Embryonic facial prominence (tissue), 1 donor: Measurements from ENCODE around the gene ADAM11.
"Not testable (repeated sequence)": the region's sequence is repeated elsewhere in the genome, so short reads cannot be mapped to it uniquely, and the experiment has no call there.

Experiments used
- DNase-seq: peaks from one replicate; pipeline ENCODE4 v3.0.0-alpha.2; 2016; ENCODE audit errors: extremely low spot score

ADAM11 gene, protein sequence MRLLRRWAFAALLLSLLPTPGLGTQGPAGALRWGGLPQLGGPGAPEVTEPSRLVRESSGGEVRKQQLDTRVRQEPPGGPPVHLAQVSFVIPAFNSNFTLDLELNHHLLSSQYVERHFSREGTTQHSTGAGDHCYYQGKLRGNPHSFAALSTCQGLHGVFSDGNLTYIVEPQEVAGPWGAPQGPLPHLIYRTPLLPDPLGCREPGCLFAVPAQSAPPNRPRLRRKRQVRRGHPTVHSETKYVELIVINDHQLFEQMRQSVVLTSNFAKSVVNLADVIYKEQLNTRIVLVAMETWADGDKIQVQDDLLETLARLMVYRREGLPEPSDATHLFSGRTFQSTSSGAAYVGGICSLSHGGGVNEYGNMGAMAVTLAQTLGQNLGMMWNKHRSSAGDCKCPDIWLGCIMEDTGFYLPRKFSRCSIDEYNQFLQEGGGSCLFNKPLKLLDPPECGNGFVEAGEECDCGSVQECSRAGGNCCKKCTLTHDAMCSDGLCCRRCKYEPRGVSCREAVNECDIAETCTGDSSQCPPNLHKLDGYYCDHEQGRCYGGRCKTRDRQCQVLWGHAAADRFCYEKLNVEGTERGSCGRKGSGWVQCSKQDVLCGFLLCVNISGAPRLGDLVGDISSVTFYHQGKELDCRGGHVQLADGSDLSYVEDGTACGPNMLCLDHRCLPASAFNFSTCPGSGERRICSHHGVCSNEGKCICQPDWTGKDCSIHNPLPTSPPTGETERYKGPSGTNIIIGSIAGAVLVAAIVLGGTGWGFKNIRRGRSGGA

DNA sequence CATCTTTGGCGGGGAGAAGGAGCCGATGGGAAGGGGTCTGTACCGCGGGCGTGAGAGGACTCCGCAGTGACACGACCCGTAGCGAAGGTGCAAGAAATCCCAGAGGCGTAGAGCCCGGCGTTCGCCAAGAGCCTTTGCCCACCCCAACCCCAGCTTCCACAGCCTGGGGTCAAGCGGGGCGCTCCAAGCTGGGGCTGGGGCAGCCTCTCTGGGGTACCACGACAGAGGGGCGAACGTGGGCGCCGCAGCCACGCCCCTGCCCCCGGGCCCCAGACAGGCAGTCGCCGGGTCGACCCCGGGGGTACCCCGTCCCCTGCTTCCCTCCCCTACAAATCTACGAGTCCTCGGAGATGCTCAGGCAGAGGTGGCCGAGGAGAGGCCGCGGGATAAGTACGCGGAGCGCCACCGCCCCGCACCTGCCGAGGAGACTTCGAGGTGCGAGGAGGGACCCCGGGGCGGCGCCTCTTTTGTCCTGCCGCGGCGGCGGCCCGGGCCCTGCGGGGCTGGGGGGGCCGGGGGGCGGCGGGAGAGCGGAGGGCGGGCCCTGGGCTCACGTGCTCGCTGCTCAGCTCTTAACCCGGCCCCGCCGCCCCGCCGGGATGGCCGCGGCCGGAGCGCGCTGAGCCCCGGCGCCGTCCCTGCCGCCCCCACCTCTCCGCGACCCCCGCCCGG lies at the start of gene ADAM11:
ADAM11 (plus strand) TSS at position 575 of the 672 bp plus-strand sequence. CDS start 212 bp downstream, outside the sequence.
- DNase-seq, result no peak

DNA sequence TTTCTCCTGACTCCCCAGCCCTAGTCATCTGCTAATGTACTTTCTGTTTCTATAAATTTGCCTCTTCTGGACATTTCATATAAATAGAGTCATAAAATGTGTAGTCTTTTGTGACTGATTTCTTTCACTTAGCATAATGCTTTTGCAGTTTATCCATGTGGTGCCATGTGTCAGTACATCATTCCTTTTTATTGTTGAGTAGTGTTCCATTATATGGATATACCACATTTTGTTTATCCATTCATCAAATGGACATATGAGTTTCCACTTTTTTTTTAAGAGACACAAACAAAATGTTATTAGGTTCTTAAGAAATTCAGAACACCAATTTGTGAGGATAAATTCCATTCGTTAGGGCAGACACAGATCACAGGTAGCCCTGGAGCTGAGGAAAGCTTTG lies 39.3 kb upstream of the ADAM11 start:
- DNase-seq, result no peak

DNA sequence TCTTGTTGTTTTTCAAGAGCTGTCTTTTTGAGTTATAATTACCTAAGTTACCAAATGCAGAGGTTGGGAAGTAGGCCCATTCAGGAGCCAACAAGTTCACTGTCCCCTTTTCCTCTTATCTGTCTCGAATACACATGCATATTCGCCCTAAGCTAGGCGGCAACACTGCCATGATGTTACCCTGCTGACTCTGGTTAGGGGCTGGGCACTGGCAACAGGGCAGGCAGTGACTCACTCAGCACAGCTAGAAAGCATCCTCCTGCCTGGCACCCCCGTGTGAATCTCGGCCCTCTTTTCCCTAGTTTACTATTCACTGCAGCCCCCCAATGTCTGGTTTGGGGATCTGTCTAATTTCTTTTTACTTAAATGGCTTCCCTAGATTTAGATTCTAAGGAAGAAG lies 36.5 kb upstream of the ADAM11 start:
- no peak for DNase-seq

DNA sequence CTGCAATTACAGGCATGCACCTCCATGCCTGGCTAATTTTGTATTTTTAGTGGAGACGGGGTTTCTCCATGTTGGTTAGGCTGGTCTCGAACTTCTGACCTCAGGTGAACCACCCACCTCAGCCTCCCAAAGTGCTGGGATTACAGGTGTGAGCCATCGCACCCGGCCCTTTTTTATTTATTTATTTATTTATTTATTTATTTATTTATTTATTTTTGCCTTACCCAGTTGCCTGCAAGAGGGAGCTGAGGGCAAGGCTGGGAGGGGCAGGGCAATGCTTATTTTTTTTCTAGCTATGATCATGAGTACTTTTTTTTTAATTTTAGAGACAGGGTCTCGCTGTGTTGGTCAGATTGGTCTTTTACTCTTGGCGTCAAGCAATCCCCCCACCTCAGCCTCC lies 32.7 kb upstream of the ADAM11 start:
- DNase-seq, result not testable (repeated sequence)

DNA sequence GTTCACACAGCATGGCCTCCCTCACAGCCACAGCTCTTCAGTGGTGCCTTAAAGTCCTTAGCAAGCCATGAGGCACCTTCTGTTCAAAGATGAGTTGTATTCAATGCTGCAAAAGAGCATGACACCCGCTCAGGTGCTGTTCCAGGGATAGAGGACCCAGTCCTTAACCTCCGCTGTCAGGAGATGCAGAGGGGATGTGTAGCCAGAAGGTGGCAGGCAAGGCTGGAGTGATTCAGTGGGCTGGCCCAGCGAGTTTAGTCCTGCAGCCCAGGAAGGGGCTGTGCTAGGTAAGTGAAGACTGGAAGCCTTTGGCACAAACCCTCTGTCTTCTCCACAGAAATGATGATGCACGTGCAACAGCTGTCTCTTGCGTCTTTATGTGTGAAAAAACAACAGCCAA lies 25.0 kb upstream of the ADAM11 start:
- DNase-seq, result no peak

DNA sequence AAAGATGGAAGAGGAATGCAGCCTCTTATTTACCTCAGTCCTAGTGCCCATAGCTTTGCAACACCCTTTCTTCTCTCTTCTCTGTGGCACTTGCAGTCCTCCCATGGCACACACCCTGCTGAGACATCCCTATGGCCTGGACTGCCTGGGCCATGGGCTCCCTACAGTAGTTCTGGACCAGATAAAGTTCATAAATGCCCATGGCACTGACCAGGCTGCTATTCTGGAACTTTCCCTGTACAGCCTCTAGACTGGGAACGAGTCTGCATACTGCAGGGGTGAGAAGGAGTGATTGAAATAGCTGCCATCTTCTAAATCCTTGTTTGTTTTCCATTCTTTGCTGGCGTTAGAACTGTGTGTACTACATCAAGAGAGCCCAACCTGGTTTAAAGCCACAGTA lies 24.5 kb upstream of the ADAM11 start:
- DNase-seq, result no peak

DNA sequence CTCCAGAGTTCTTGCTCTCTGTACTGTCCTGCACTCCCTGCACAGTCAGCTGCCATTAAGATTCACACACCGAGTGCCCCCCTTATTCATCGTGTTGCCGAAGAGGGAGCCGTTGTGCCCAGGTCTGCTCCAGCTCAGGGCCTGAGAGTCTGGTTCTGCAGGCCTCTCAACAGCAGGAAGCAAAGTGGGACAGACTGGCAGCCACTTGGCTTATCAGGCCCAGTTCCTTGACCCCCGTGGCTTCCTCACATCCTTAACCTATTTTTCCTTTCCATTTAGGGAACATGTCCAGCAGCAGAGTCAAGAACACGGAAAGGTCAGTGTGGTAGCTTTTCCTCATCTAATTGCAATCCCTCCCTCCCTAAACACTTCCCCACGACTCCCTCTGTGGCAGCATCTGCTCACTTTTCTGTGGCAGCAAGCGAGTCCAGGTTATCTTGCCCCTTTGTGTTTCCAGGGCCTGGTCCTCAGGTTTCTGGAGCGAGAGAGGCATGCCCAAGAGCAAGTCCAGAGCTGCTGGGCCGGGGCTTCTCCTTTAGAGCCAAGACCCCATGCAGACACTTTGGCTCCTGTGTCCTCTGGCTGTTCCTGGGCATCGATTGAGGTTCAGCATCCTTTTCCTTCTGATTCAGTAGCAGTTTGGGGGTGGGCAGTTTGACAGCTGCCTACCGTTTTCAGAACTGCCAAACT lies 22.1 kb upstream of the ADAM11 start:
- no peak for DNase-seq

DNA sequence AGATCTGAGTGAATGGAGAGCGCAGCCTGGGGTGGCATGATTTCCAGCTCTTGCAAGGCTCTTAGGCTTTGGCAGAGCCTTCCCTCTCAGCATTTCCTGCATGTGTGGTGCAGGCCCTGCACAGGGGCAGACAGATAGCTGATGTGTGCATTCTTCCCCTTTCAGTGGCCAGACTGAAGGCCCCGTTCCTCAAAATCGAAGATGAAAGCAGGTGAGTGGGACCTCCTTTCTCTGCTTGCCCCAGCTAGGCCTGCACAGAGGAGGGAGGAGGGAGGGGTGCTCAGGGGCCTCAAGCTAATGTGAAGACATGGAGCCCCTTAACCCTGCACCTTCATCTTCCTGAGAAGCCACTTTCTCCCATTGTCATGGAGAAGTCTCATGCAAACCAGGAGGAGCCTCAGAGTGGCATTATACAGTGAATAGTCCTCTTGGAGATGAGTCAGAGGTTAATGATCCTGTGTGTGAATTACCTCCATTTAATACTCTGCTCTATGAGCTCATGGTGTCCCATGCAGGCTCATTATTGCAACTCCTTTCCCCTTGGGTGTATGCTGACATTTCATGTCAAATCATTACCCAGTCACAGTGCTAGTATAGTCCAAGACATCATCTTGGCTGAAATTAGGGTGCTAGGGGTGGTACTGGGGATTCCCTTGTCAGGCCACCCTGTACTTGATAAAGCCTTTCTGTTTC lies 20.4 kb upstream of the ADAM11 start:
- DNase-seq, result no peak

DNA sequence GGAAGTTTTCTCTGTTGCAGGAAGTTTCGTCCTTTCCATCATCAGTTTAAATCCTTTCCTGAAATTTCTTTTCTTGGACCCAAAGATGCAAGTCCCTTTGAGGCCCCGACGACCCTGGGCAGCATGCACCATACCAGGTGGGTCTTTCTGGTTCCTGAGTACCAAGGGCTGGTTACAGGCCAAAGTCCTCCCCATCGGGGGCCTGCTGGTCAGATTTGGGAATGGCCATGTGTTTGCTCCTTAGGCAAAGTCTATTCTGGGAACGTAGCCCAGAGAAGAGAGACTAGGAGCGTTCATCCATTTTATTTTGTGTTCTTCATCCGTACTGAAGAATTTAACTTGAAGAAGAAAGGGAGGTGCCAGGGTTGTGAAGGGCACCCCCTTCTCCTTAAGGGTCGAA lies 17.5 kb upstream of the ADAM11 start:
- DNase-seq, result no peak

DNA sequence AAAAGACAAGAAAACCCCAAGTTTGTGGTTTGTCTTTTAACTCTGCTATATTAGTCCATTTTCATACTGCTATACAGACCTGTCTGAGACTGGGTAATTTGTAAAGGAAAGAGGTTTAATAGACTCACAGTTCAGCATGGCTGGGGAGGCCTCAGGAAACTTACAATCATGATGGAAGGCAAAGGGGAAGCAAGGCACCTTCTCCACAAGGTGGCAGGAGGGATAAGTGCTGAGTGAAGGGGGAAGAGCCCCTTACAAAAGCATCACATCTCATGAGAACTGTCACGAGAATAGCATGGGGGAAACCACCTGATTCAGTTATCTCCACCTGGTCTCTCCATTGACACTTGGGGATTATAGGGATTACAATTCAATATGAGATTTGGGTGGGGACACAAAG lies 13.5 kb upstream of the ADAM11 start:
- no peak for DNase-seq

DNA sequence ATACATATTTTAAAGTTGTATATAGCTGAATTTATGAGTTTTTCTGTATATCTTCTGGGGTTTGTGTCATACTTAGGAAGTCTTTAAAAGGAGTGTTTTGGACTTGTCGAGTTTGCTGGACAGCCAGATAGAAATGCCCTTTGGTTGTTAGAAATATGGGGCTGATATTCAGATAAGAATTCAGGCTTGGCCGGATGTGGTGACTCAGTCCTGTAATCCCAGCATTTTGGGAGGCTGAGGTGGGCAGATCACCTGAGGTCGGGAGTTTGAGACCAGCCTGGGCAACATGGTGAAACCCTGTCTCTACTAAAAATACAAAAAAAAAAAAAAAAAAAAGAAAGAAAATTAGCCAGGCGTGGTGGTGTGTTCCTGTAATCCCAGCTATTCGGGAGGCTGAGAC lies 13.1 kb upstream of the ADAM11 start:
- not testable (repeated sequence) for DNase-seq

DNA sequence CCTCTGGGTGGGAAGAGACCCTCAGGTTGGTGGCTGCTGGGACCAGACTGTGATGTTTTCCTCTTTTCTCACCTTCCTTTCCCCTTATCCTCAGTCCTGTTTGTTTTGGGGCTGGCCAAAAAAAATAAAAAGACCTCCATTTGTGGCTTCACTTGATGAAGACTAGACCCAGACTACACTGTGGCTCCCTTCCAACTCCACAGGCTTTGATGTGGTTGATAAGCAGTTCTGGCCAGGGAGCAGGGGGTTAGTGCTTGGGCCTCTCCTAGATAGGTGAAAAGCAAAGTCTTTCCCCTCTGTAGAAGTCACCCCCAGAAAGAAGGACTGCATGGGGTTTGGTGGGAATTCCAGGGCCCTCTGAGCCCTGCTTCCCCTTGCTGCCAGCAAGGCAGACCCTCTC lies 11.2 kb upstream of the ADAM11 start:
- DNase-seq, result no peak

DNA sequence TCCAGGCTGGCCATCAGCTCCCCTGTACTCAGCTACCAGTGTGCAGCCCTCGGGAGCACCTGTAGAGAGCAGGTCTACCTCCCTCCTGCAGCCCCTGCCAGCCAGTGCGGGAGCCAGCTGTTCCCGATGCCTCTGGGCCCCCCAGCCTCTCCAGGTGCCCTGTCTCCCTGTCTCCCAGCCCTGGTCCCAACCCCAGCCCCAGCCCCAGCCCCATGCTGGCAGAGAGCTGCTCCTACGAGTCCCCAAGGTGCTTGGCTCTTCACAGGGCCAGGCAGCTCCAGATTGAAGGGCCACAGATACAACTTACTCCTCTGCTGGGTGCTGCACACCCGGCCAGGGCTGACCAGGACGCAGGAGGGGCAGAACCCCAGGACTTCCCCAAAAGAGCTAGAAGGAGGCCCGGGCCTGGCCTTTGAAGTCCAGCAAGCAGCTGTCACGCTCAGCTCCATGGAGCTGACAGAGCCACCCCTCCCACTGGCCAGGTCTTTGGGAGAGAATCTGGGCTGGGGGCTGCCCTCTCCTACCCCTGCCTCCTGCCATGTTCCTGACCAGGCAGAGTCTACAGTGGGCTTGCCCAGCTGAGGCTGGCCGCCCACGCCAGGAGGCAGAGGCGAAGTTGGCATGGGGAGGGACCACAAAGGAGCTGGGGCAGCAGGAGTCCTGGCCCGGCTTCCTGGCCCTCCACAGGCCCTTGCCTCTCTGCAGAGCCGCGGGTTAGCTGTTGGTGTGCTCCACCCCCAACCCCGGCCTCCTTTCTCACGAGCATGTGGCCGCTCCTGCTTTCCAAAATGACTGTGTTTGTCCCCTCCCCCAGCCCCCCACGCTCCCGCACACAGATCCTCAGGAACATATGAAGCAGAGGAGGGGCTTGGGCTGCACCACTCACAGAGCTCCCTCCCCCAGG lies 9.5 kb upstream of the ADAM11 start:
- no peak for DNase-seq

DNA sequence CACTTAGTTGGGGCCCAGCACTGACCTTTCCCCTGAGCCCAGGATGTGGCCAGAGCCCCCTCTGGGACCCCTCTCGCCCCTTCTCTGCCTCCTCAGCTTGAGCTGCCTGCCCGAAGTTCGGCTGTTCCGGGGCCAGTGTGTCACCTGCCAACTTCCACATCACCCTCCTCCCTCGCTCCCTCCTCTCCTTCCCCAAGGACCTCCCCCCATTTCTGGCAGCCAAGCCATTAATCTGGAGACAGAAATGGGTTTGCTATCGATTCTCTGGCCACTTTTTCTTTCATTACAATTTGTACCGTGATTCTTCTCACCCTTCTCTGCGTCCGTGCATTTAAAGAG lies 8.8 kb upstream of the ADAM11 start:
- DNase-seq, result no peak

DNA sequence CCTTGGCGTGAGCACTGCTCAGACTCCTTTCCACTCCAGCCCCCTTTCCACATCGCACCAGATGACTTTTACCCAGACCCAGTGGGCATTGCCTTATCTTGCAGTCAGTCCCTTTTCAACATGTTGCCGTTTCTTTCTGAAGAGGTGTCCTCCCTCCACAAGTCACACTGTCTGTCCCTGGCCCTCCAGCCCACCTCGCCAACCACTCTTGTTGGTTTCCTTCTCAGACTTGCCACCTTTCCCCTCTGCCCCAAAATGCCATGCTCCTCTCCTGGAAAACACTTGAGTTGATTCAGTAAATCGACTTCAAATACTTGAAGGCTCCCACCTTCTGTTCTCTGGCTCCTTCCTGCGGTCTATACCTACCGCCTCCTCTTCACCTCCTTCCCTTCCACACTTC lies 7.5 kb upstream of the ADAM11 start:
- DNase-seq, result no peak

DNA sequence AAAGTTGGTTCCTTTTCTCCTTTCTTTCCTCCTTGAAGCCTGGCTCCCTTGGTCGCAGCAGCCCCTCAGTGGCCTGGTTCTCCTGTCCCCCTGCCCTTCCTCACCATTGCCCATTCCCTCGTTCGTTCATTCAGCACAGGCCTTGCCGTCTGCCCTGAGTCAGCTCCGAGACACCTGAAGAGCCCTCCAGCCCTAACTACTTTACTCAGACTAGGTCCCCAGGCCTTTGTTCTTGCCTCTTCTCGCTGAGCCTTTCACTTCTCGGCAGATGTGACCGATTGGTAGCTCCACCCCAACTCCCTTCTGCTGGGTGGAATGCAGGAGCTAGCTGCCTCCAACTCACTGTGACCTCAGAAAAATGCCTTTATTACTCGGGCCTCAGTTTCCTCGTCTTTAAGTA lies 7.0 kb upstream of the ADAM11 start:
- no peak for DNase-seq

DNA sequence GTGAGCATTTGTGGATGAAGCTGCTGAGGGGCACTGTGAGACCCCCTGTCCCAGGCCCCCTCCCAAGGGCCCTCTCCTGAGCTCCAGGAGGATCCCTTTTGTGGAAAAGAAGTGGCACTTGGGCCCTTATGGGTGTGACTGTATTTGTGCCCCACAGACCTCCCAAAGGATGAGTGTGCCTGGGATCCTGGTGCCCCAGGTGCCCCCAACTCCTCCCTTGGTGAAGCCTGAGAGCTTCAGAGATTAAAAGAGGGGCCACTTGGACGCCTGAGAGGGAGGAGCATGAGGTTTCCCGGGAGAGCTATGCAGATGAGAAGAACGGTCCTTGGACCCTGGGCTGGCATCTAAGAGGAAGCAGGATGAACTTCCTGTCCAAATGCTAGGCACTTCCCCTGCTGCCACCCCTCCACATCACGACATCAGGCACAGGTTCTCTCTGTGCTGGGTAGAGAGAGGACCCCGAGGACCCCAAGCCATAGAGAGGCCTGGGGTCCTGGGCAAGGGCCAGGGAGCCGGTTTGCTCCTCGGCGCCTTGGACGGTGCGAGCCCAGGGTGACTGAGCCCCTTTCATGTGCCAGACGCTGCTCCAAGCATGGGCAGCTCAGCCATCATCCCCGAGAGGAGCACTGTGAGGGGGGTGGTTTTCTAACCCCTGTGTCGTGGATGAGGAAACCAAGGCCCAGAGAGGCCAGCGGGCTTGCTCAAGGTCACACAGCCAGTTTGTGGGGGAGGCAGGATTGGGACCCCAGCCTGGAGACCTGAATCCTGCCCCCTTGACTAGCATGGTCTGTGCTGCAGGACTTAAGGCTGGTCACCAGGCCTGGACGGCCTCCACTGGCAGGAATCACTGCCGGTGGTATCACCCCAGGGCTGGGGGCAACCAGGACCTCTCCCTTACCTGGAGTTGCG lies 5.6 kb upstream of the ADAM11 start:
- DNase-seq, result no peak

DNA sequence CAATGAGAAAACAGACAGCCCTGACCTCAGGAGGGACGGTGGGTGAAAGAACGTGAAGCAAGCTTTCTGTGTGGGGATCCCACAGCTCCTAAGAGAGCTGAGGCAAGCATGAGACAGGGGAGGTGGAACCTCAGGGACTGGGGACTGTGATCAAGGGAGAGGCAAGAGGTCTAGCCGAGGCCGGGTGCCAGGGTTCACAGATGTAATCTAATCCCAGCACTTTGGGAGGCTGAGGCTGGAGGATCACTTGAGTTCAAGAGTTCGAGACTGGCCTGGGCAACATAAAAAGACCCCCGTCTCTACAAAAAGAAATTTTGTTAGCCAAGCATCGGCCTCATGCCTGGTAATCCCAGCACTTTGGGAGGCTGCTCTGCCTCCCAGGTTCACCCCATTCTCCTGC lies 4.5 kb upstream of the ADAM11 start:
- DNase-seq, result no peak

DNA sequence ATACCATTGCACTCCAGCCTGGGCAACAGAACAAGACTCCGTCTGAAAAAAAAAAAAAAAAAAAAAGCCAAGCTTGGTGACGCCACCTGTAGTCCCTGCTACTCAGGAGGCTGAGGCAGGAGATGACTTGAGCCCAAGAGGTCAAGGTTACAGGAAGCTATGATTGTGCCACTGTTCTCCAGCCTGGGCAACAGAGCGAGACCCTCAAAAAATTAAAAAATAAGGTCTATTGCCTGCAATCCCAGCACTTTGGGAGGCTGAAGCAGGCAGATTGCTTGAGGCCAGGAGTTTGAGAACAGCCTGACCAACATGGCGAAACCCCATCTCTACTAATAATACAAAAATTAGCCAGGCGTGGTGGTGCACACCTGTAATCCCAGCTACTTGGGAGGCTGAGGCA lies 3.6 kb upstream of the ADAM11 start:
- DNase-seq, result not testable (repeated sequence)
